A673 (cell line): Measurements from ENCODE around the gene COL5A2. TPM values are rescaled to one million over a fixed set of nuclear protein-coding genes. Genes with fewer than 3 reads are reported as not detected.

Experiments used
- BruUV-seq: library from RNA; stranded (reverse); fragments of 400-500 nt; replicated peaks from 2 replicates; lab custom pipeline; 2021; lab: Mats Ljungman, UMichigan
- CTCF ChIA-PET: fragments of 300-600 bp; sonication (Branson Sonifier 250); formaldehyde crosslinking; loops from one replicate; lab custom pipeline; 2022; ENCODE audit warnings: antibody characterized with exemption; lab: Charles Lee
- POLR2A ChIA-PET: fragments of 300-600 bp; sonication (Branson Sonifier 250); formaldehyde crosslinking; loops from one replicate; lab custom pipeline; 2022; ENCODE audit warnings: antibody characterized with exemption; ENCODE audit not compliant: low non-redundant PET; lab: Charles Lee
- DNase-seq: peaks from one replicate; pipeline ENCODE4 v3.0.0-alpha.2; 2015; ENCODE audit warnings: low spot score
- H3K27ac ChIP-seq: fragments of 200-600 bp; sonication (generic); 2 replicates; pipeline ENCODE4 v1.5.1; 2016; ENCODE audit warnings: mixed run types, low read depth, mild to moderate bottlenecking, mixed read lengths, antibody characterized with exemption, low read length; ENCODE audit not compliant: poor library complexity, severe bottlenecking
- H3K27me3 ChIP-seq: fragments of 200-600 bp; sonication (generic); replicated peaks from 2 replicates; pipeline ENCODE4 v1.6.1; 2017; ENCODE audit warnings: mixed run types, low read depth, mild to moderate bottlenecking, mixed read lengths, antibody characterized with exemption, low read length; ENCODE audit not compliant: insufficient read depth, poor library complexity
- H3K36me3 ChIP-seq: fragments of 200-600 bp; sonication (generic); 2 replicates; pipeline ENCODE4 v1.6.1; 2016; ENCODE audit warnings: mixed run types, mild to moderate bottlenecking, mixed read lengths, antibody characterized with exemption, low read length; ENCODE audit not compliant: insufficient read depth, poor library complexity, severe bottlenecking
- H3K4me1 ChIP-seq: fragments of 200-600 bp; sonication (generic); 2 replicates; pipeline ENCODE4 v1.6.1; 2017; ENCODE audit warnings: mixed run types, mild to moderate bottlenecking, mixed read lengths, antibody characterized with exemption, low read length; ENCODE audit not compliant: insufficient read depth, poor library complexity, severe bottlenecking
- H3K4me3 ChIP-seq: fragments of 200-600 bp; sonication (generic); 2 replicates; pipeline ENCODE4 v1.5.1; 2016; ENCODE audit warnings: low read depth, mixed run types, mild to moderate bottlenecking, mixed read lengths, low read length; ENCODE audit not compliant: poor library complexity, severe bottlenecking
- H3K9me3 ChIP-seq: fragments of 200-600 bp; sonication (generic); 2 replicates; pipeline ENCODE4 v1.6.1; 2016; ENCODE audit warnings: mixed run types, low read depth, mild to moderate bottlenecking, mixed read lengths, antibody characterized with exemption, low read length; ENCODE audit not compliant: poor library complexity, severe bottlenecking
- EZH2 ChIP-seq: fragments of 200-600 bp; sonication (generic); IDR thresholded peaks from 2 replicates; pipeline ENCODE4 v1.6.1; 2017; ENCODE audit warnings: borderline replicate concordance, low read depth, mild to moderate bottlenecking, mixed read lengths, antibody characterized with exemption, low read length; ENCODE audit not compliant: poor library complexity, severe bottlenecking
- intact Hi-C: fragments of 100-400 bp; cut with micrococcal nuclease; formaldehyde crosslinking; loops from one replicate; pipeline ENCODE4 v1.10.0; 2022; ENCODE audit not compliant: unreplicated experiment
- total RNA-seq: library from RNA; stranded (reverse); gene quantifications from 2 replicates; pipeline ENCODE4 v1.2.3, GENCODE V29; 2021
- TF ChIP-seq, protein P1 (sequence below): fragments of 300-800, 200-600 bp; sonication (generic); conservative IDR thresholded peaks from 2 replicates; pipeline ENCODE4 v1.5.1; 2017; ENCODE audit warnings: low read depth, mild to moderate bottlenecking, antibody characterized with exemption, low read length, moderate library complexity, mixed read lengths

The COL5A2 gene
- total RNA-seq, 1 experiment from 2014 or later = 92.2 TPM

DNA sequence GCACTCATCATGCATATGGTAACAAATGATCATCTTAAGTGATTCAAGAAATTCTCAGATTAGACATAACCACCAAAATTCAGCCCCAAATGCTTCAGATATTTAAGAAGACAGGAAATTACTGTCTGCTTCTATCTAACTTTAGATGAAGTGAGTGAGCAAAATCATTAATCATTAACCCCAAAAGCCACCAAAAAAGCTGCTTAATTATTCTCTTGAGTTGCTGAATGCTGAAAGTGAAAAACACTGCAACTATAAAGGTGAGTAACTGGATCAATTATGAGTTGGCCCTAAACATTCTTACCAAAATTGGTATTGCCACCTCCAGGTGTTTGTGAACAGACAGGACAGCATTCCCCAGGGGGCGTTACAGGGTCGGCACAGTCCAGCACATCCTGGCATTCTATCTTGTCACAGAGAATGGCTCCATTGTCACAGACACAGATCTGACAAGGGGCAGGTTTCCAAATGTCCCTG lies 69.6 kb downstream of the COL5A2 start:
- no peak for DNase-seq
- no peak for TF ChIP-seq EZH2
- TF ChIP-seq, protein P1, sequence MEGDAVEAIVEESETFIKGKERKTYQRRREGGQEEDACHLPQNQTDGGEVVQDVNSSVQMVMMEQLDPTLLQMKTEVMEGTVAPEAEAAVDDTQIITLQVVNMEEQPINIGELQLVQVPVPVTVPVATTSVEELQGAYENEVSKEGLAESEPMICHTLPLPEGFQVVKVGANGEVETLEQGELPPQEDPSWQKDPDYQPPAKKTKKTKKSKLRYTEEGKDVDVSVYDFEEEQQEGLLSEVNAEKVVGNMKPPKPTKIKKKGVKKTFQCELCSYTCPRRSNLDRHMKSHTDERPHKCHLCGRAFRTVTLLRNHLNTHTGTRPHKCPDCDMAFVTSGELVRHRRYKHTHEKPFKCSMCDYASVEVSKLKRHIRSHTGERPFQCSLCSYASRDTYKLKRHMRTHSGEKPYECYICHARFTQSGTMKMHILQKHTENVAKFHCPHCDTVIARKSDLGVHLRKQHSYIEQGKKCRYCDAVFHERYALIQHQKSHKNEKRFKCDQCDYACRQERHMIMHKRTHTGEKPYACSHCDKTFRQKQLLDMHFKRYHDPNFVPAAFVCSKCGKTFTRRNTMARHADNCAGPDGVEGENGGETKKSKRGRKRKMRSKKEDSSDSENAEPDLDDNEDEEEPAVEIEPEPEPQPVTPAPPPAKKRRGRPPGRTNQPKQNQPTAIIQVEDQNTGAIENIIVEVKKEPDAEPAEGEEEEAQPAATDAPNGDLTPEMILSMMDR = no peak
- no peak overlapping the region for H3K27ac ChIP-seq

DNA sequence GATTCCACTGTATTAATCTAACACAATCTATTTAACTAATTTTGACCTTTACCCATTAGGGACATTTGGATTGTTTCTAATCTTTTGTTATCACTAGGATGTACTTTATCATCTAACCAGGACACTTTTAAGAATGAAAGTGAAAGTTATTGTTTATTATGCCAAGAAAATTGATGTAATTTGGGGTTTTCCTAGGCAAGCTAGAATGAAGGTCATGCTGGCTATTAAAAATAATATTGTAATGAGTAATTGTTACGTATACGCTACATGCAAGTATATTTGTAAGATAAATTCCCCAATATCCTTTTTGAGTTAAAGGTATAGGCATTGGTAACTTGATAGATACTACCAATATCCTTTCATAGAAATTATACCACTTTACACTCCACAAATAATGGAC lies 74.6 kb downstream of the COL5A2 start:
- BruUV-seq = no TSS peak
- CTCF ChIA-PET = no interaction called here

More for the DNA sequence above, 69.6 kb downstream of the COL5A2 start:
- intact Hi-C loops = loop anchor here (5.0 kb wide), 1 partner anchor 297 kb away; no protein-coding TSS in a partner anchor
- Histone ChIP-seq H3K4me3 (no peak overlapping the region), H3K9me3 (no peaks in the 10 kb centered on the region), H3K36me3 (peaks cover 17% of the 10 kb centered on the region), H3K27me3 (no peaks in the 10 kb centered on the region), H3K4me1 (peaks cover 2% of the 10 kb centered on the region)
- ChIA-PET CTCF (no interaction called here), POLR2A (no interaction called here)
- BruUV-seq = no TSS peak

DNA sequence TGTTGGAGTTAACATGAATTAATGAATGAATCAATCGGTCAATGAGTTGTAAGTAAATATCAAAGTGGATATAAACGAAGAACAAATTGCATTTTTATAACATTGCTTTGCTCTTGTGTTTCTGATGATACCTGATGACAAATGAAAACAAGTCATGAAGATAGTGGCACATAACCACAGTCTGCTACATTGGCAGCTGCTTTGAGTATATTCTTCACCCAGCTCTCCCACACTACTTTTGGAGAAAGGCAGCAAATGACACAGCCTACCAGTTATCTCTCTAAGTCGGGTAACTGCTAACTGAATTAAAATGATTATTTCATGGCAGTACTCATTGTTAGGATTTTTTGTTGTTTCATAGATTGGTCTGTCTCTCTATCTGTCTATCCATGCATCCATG lies 76.8 kb downstream of the COL5A2 start:
- H3K4me1 ChIP-seq = no peaks in the 10 kb centered on the region
- intact Hi-C loops = no loop called here
- TF ChIP-seq EZH2 = no peak
- TF ChIP-seq, protein P1 = no peak
- no peak overlapping the region for H3K27ac ChIP-seq
- no peaks in the 10 kb centered on the region for H3K9me3 ChIP-seq
- no peaks in the 10 kb centered on the region for H3K36me3 ChIP-seq
- H3K27me3 ChIP-seq = no peaks in the 10 kb centered on the region
- ChIA-PET POLR2A (no interaction called here), CTCF (no interaction called here)
- DNase-seq = no peak
- H3K4me3 ChIP-seq = no peak overlapping the region
- no TSS peak for BruUV-seq

More for the DNA sequence above, 74.6 kb downstream of the COL5A2 start:
- POLR2A ChIA-PET = no interaction called here
- peaks cover 12% of the 10 kb centered on the region for H3K36me3 ChIP-seq
- TF ChIP-seq, protein P1 = no peak
- no peak for TF ChIP-seq EZH2
- H3K27me3 ChIP-seq = no peaks in the 10 kb centered on the region
- H3K4me3 ChIP-seq = no peak overlapping the region
- H3K27ac ChIP-seq = no peak overlapping the region
- no peaks in the 10 kb centered on the region for H3K9me3 ChIP-seq
- intact Hi-C loops = no loop called here
- no peaks in the 10 kb centered on the region for H3K4me1 ChIP-seq
- no peak for DNase-seq
